Left lobe of liver (tissue), 2 donors: ENCODE measurements around the gene IFT80. TPM values are rescaled to one million over a fixed set of nuclear protein-coding genes. Genes with fewer than 3 reads are reported as not detected.
"Not testable (repeated sequence)": the region's sequence is repeated elsewhere in the genome, so short reads cannot be mapped to it uniquely, and the experiment has no call there.

Experiments used
- ATAC-seq: fragments of 200-7000 bp; cut with Tn5 transposase; one replicate; pipeline ENCODE4 v1.9.1; 2020; ENCODE audit warnings: mild to moderate bottlenecking, moderate library complexity
- DNase-seq: peaks from one replicate; pipeline ENCODE4 v3.0.0-alpha.2; 2020; ENCODE audit warnings: low spot score
- total RNA-seq: library from RNA; stranded (reverse); gene quantifications from one replicate; pipeline ENCODE4 v1.2.1, GENCODE V29; 2021
- donor health status: DM: no; HTN: no; CAD: no; lungs with moderate emphysema.
- donor health status: DM: no; HTN: yes; CAD: no.

IFT80 gene
- total RNA-seq, 1 donor from 2014 or later = 6.3 TPM

GRCh38 chr3:160369784-160370183 is 29.2 kb downstream of the IFT80 start:
- no peak for ATAC-seq
- no peak for DNase-seq

GRCh38 chr3:160368804-160369203 is 30.2 kb downstream of the IFT80 start:
- DNase-seq = no peak
- no peak for ATAC-seq

- DNase-seq = no peak
- ATAC-seq = peak; percentile 34
Observed at GRCh38 chr3:160365869-160366522, 33.0 kb downstream of the IFT80 start.

- DNase-seq, ATAC-seq: not testable (repeated sequence)
Observed at GRCh38 chr3:160362896-160363295, 36.1 kb downstream of the IFT80 start.

- DNase-seq (no peak), ATAC-seq (no peak)
Observed at GRCh38 chr3:160355826-160356225, 43.2 kb downstream of the IFT80 start.

GRCh38 chr3:160346511-160346910 is 52.5 kb downstream of the IFT80 start:
- ATAC-seq (no peak), DNase-seq (no peak)

GRCh38 chr3:160343132-160343531 is 55.9 kb downstream of the IFT80 start:
- peak; percentile 56 for ATAC-seq
- DNase-seq = no peak

GRCh38 chr3:160340351-160340750 is 58.7 kb downstream of the IFT80 start:
- DNase-seq (no peak), ATAC-seq (no peak)

- ATAC-seq = no peak
- no peak for DNase-seq
Observed at GRCh38 chr3:160331127-160331937, 67.7 kb downstream of the IFT80 start.

GRCh38 chr3:160330690-160331089 is 68.3 kb downstream of the IFT80 start:
- no peak for DNase-seq
- no peak for ATAC-seq

GRCh38 chr3:160330109-160330508 is 68.9 kb downstream of the IFT80 start:
- ATAC-seq (no peak), DNase-seq (no peak)

- not testable (repeated sequence) for ATAC-seq, DNase-seq
Observed at GRCh38 chr3:160326286-160326685, 72.7 kb downstream of the IFT80 start.

- not testable (repeated sequence) for DNase-seq, ATAC-seq
Observed at GRCh38 chr3:160321821-160322220, 77.2 kb downstream of the IFT80 start.

GRCh38 chr3:160319322-160319721 is 79.7 kb downstream of the IFT80 start:
- ATAC-seq (no peak), DNase-seq (no peak)

GRCh38 chr3:160314995-160315394 is 84.0 kb downstream of the IFT80 start:
- DNase-seq = no peak
- ATAC-seq = no peak

- no peak for DNase-seq
- ATAC-seq = no peak
Observed at GRCh38 chr3:160312014-160312624, 86.9 kb downstream of the IFT80 start.

GRCh38 chr3:160302806-160303205 is 96.2 kb downstream of the IFT80 start:
- ATAC-seq (no peak), DNase-seq (no peak)

- DNase-seq (no peak), ATAC-seq (peak; percentile 81)
Observed at GRCh38 chr3:160296591-160296990, 102.4 kb downstream of the IFT80 start.

- ATAC-seq (no peak), DNase-seq (no peak)
Observed at GRCh38 chr3:160291909-160292299, 107.1 kb downstream of the IFT80 start.

GRCh38 chr3:160291290-160291908 is 107.6 kb downstream of the IFT80 start:
- ATAC-seq = peak; percentile 94
- DNase-seq = peak; percentile 83

GRCh38 chr3:160287666-160288065 is 111.4 kb downstream of the IFT80 start:
- no peak for DNase-seq
- ATAC-seq = no peak
